Neuronal stem cell (in vitro differentiated cells): ENCODE measurements around the gene PI4KA.

Experiments used
- DNase-seq: peaks from one replicate; pipeline ENCODE4 v3.0.0-alpha.2; 2013; ENCODE audit warnings: low spot score
- H2AFZ ChIP-seq: one replicate; pipeline ENCODE4 v1.6.1; 2013; ENCODE audit warnings: mild to moderate bottlenecking, low read length, inconsistent platforms
- H2AK5ac ChIP-seq: 2 replicates; pipeline ENCODE4 v1.6.1; 2013; ENCODE audit warnings: low read depth, mild to moderate bottlenecking, inconsistent platforms, low read length, moderate library complexity, mixed read lengths
- H2BK120ac ChIP-seq: 2 replicates; pipeline ENCODE4 v1.6.1; 2013; ENCODE audit warnings: low read depth, mild to moderate bottlenecking, inconsistent platforms, low read length, moderate library complexity, mixed read lengths
- H2BK12ac ChIP-seq: one replicate; pipeline ENCODE4 v1.6.1; 2013; ENCODE audit warnings: low read length, inconsistent platforms
- H2BK15ac ChIP-seq: 2 replicates; pipeline ENCODE4 v1.6.1; 2013; ENCODE audit warnings: mild to moderate bottlenecking, low read length, inconsistent platforms, mixed read lengths
- H2BK5ac ChIP-seq: one replicate; pipeline ENCODE4 v1.6.1; 2013; ENCODE audit warnings: inconsistent platforms, mild to moderate bottlenecking, low read length, moderate library complexity
- H3K14ac ChIP-seq: one replicate; pipeline ENCODE4 v1.6.1; 2013; ENCODE audit warnings: low read length, inconsistent platforms
- H3K18ac ChIP-seq: 2 replicates; pipeline ENCODE4 v1.6.1; 2013; ENCODE audit warnings: low read length, inconsistent platforms
- H3K23ac ChIP-seq: 2 replicates; pipeline ENCODE4 v1.6.1; 2013; ENCODE audit warnings: low read depth, mild to moderate bottlenecking, mixed read lengths, low read length, inconsistent platforms; ENCODE audit not compliant: poor library complexity
- H3K27ac ChIP-seq: replicated peaks from 3 replicates; pipeline ENCODE4 v1.5.1; 2013; ENCODE audit warnings: low read length, inconsistent platforms
- H3K27me3 ChIP-seq, 3 experiments: 2 replicates each; pipeline ENCODE4 v1.6.1; 2013; ENCODE audit warnings: low read length in 3 of 3, mild to moderate bottlenecking in 2 of 3, inconsistent platforms in 1 of 3, low read depth in 1 of 3, mixed read lengths in 1 of 3, moderate library complexity in 1 of 3; ENCODE audit not compliant: control insufficient read depth in 3 of 3, insufficient read depth in 3 of 3
- H3K36me3 ChIP-seq, 2 donors: replicated peaks in 1 of 2; 2 replicates each; pipeline ENCODE4 v1.6.1; 2013; ENCODE audit warnings: low read length in 2 of 2; ENCODE audit not compliant: control insufficient read depth in 2 of 2, insufficient read depth in 2 of 2
- H3K4ac ChIP-seq: 2 replicates; pipeline ENCODE4 v1.6.1; 2013; ENCODE audit warnings: inconsistent platforms, mild to moderate bottlenecking, low read length, moderate library complexity
- H3K4me1 ChIP-seq, 2 donors: 1 replicate in 1 of 2; 2 replicates in 1 of 2; pipeline ENCODE4 v1.6.1; 2013; ENCODE audit warnings: low read length in 2 of 2, low read depth in 1 of 2; ENCODE audit not compliant: control insufficient read depth in 2 of 2, insufficient read depth in 1 of 2
- H3K4me2 ChIP-seq: one replicate; pipeline ENCODE4 v1.6.1; 2013; ENCODE audit warnings: mild to moderate bottlenecking, low read length, inconsistent platforms; ENCODE audit not compliant: insufficient read depth, poor library complexity, severe bottlenecking
- H3K4me3 ChIP-seq, 2 donors: 2 replicates each; pipeline ENCODE4 v1.5.1; 2013; ENCODE audit warnings: low read length in 2 of 2, mild to moderate bottlenecking in 2 of 2, inconsistent platforms in 1 of 2, moderate library complexity in 1 of 2
- H3K79me1 ChIP-seq: one replicate; pipeline ENCODE4 v1.6.1; 2013; ENCODE audit warnings: low read depth, mild to moderate bottlenecking, inconsistent platforms, low read length, moderate library complexity
- H3K9ac ChIP-seq: one replicate; pipeline ENCODE4 v1.6.1; 2013; ENCODE audit warnings: mild to moderate bottlenecking, low read depth, low read length, inconsistent platforms; ENCODE audit not compliant: poor library complexity
- H3K9me3 ChIP-seq, 2 donors: replicated peaks in 1 of 2; 2 replicates each; pipeline versions ENCODE3 to v1.6.1; 2013; ENCODE audit warnings: low read length in 2 of 2, mild to moderate bottlenecking in 2 of 2, inconsistent platforms in 1 of 2, low read depth in 1 of 2, mixed read lengths in 1 of 2, moderate library complexity in 1 of 2; ENCODE audit not compliant: control insufficient read depth in 2 of 2, insufficient read depth in 1 of 2
- H4K8ac ChIP-seq: one replicate; pipeline ENCODE4 v1.6.1; 2013; ENCODE audit warnings: low read depth, mild to moderate bottlenecking, inconsistent platforms, low read length, moderate library complexity
- H4K91ac ChIP-seq: one replicate; pipeline ENCODE4 v1.6.1; 2013; ENCODE audit warnings: low read length, low read depth, mild to moderate bottlenecking, inconsistent platforms; ENCODE audit not compliant: poor library complexity
- WGBS, 2 donors: extraction: QIAGEN DNeasy Blood & Tissue Kit; methylation state at CpG; one replicate each; pipeline ENCODE4 v1.1.7; 2013; ENCODE audit warnings: missing lambda C conversion rate in 2 of 2, mixed read lengths in 1 of 2; ENCODE audit not compliant: insufficient read length in 2 of 2, insufficient replicate concordance in 1 of 2; ENCODE audit errors: extremely low coverage in 2 of 2; 5-methylcytosine and 5-hydroxymethylcytosine counted together

PI4KA gene

GRCh38 chr22:20792966-20793728, 65.5 kb downstream of the PI4KA start:
- no peak for DNase-seq
- no peak overlapping the region for H2AFZ ChIP-seq
- H3K4me3 ChIP-seq: no peak overlapping the region
- peak overlapping the region; percentile 67 for H3K23ac ChIP-seq
- no peak overlapping the region for H2BK12ac ChIP-seq
- H3K18ac ChIP-seq: no peak overlapping the region
- H4K8ac ChIP-seq: no peak overlapping the region
- H3K9me3 ChIP-seq: no peaks in the 10 kb centered on the region
- H3K4me2 ChIP-seq: no peak overlapping the region
- H3K4me1 ChIP-seq: no peaks in the 10 kb centered on the region
- no peaks in the 10 kb centered on the region for H3K79me1 ChIP-seq
- H3K9ac ChIP-seq: no peak overlapping the region
- H2BK120ac ChIP-seq: no peak overlapping the region
- no CpG with 5 or more reads among the region's 3 CpGs for WGBS, 2 donors
- no peaks in the 10 kb centered on the region for H3K27me3 ChIP-seq
- no peak overlapping the region for H3K4ac ChIP-seq
- no peak overlapping the region for H2BK5ac ChIP-seq
- no peak overlapping the region for H3K27ac ChIP-seq
- peaks cover 24 to 84% of the 10 kb centered on the region in 2 donors for H3K36me3 ChIP-seq
- peak overlapping the region; percentile 95 for H3K14ac ChIP-seq
- no peak overlapping the region for H2BK15ac ChIP-seq
- H2AK5ac ChIP-seq: no peak overlapping the region
- no peak overlapping the region for H4K91ac ChIP-seq

DNA sequence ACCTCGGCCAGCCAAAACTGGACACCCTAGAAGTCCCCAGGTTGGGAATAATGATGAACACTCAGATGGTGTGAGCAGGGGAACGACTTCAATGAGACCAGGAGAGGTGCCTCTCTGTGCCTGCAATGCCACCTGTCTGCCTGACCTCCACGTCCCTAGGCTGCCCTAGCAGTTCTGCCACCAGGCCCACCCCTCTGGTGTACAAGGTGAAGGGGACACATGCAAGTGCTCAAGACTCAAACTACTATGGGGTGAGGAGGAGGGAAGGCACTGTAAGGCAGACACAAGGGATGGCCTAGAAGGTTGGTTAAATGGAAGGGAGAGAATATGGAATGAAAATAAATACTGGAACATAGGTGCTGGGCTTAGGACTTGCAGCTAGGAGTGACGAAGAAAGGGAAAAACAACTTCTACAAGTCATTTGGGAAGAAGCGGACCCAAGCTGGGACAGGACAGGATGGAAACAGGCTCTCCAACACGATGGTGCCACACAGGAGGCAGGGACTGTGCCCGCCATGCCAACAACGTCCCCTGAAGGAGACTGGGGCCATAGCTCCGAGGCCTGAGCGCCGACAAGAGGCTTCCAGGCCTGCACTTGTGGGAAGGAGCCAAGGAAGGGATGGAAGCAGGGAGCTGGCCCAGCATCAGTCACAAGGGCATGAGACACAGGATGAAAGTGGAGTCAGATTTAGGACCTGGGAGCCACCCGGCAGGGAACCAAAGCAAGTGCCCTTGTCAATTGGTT, 66.2 kb downstream of the PI4KA start:
- Histone ChIP-seq H3K18ac (no peak overlapping the region), H3K27me3 (no peaks in the 10 kb centered on the region), H3K14ac (peak overlapping the region; percentile 95), H3K36me3 (peaks cover 25 to 84% of the 10 kb centered on the region in 2 donors), H3K79me1 (no peaks in the 10 kb centered on the region), H3K27ac (no peak overlapping the region), H4K91ac (no peak overlapping the region), H3K4me3 (no peak overlapping the region), H3K4me2 (no peak overlapping the region), H3K9ac (no peak overlapping the region), H2BK120ac (no peak overlapping the region), H2BK15ac (no peak overlapping the region), H3K4ac (no peak overlapping the region), H3K23ac (peak overlapping the region; percentile 67), H2BK5ac (no peak overlapping the region), H4K8ac (no peak overlapping the region), H3K9me3 (no peaks in the 10 kb centered on the region), H2AK5ac (no peak overlapping the region), H3K4me1 (no peaks in the 10 kb centered on the region), H2AFZ (no peak overlapping the region), H2BK12ac (no peak overlapping the region)
- DNase-seq: no peak
- no CpG with 5 or more reads among the region's 12 CpGs for WGBS, 2 donors

GRCh38 chr22:20788627-20789344, 69.8 kb downstream of the PI4KA start:
- Histone ChIP-seq H4K91ac (no peak overlapping the region), H3K18ac (no peak overlapping the region), H3K14ac (no peak overlapping the region), H3K27ac (no peak overlapping the region), H3K9me3 (no peaks in the 10 kb centered on the region), H3K79me1 (peaks cover 2% of the 10 kb centered on the region), H2AK5ac (no peak overlapping the region), H2BK12ac (no peak overlapping the region), H2AFZ (no peak overlapping the region), H3K4ac (no peak overlapping the region), H3K4me2 (no peak overlapping the region), H3K4me1 (no peaks in the 10 kb centered on the region), H2BK15ac (no peak overlapping the region), H4K8ac (no peak overlapping the region), H3K9ac (no peak overlapping the region), H3K36me3 (peaks cover 17 to 78% of the 10 kb centered on the region in 2 donors), H2BK5ac (no peak overlapping the region), H2BK120ac (no peak overlapping the region), H3K27me3 (no peaks in the 10 kb centered on the region), H3K23ac (peak overlapping the region; percentile 23), H3K4me3 (no peak overlapping the region)
- no CpG with 5 or more reads among the region's 5 CpGs for WGBS, 2 donors
- no peak for DNase-seq
